Measurements from ENCODE around the gene TRMT112.

The TRMT112 gene

DNA sequence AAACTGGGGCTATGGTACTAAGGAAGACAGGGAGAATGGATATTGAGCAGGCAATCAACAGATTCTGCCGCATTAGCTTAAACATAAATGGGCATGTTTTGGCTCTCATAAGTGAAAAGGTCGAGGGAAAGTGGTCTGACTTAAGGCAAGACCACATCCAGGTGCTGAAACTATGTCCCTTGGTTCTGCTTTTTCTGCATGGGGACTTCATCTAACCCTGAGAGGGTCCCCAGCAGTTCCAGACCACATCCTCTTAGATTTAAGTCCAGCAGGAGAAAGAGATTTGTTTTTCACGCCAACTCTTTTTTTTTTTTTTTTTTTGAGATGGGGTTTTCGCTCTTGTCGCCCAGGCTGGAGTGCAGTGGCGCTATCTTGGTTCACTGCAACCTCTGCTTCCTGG, 47.1 kb upstream of the TRMT112 start:
- Histone ChIP-seq H3K9ac (ENCODE audit: low read length) (no peak overlapping the region), H3K36me3 (ENCODE audit: insufficient read depth, low read length) (peaks cover 62% of the 10 kb centered on the region), H3K27me3 (ENCODE audit: insufficient read depth, low read length) (no peaks in the 10 kb centered on the region), H3K79me2 (ENCODE audit: insufficient read depth, low read length) (no peaks in the 10 kb centered on the region), H3K4me2 (ENCODE audit: low read length) (no peak overlapping the region), H2AFZ (ENCODE audit: low read length) (no peak overlapping the region), H3F3A (ENCODE audit: insufficient read depth, low read length) (no peaks in the 10 kb centered on the region), H4K20me1 (ENCODE audit: insufficient read depth, low read length) (no peaks in the 10 kb centered on the region), H3K4me3 (ENCODE audit: low read depth, low read length, poor library complexity, severe bottlenecking) (no peak overlapping the region), H3K9me3 (ENCODE audit: low read length) (no peaks in the 10 kb centered on the region), H3K9me2 (ENCODE audit: low read depth, low read length) (no peaks in the 10 kb centered on the region), H3K4me1 (ENCODE audit: insufficient read depth, low read length, severe bottlenecking) (peaks cover 11% of the 10 kb centered on the region), H3K27ac (ENCODE audit: low read depth, low read length, poor library complexity, severe bottlenecking) (no peak overlapping the region)
- TF ChIP-seq EZH2 (IDR thresholded peaks at IDR 0.05; ENCODE audit: borderline replicate concordance, low read length) (no peak), CTCF (IDR thresholded peaks at IDR 0.05; ENCODE audit: low read length) (no peak)

DNA sequence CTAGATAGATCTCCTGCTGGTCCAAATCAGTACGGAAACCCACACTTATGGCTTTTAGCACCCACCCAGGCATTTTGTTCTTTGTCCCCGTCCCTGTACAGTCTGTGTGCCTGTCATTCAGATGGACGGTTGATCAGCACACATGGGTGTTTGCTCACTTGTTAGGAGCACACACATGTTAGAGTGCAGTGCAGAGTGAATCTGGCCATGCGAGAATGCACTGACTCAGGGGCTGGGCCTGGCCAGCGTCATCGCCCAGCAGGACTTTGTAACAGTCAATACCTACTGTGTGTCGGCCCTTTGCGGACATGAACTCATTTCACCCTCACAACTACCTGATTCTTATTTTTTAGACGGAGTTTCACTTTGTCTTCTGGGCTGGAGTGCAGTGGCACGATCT, 45.0 kb upstream of the TRMT112 start:
- Histone ChIP-seq H4K20me1 (ENCODE audit: insufficient read depth, low read length) (no peaks in the 10 kb centered on the region), H3K27ac (ENCODE audit: low read depth, low read length, poor library complexity, severe bottlenecking) (no peak overlapping the region), H3K27me3 (ENCODE audit: insufficient read depth, low read length) (no peaks in the 10 kb centered on the region), H3F3A (ENCODE audit: insufficient read depth, low read length) (no peaks in the 10 kb centered on the region), H3K4me2 (ENCODE audit: low read length) (no peak overlapping the region), H3K9me2 (ENCODE audit: low read depth, low read length) (no peaks in the 10 kb centered on the region), H3K4me1 (ENCODE audit: insufficient read depth, low read length, severe bottlenecking) (peaks cover 26% of the 10 kb centered on the region), H3K36me3 (ENCODE audit: insufficient read depth, low read length) (peaks cover 51% of the 10 kb centered on the region), H2AFZ (ENCODE audit: low read length) (no peak overlapping the region), H3K4me3 (ENCODE audit: low read depth, low read length, poor library complexity, severe bottlenecking) (no peak overlapping the region), H3K9ac (ENCODE audit: low read length) (no peak overlapping the region), H3K9me3 (ENCODE audit: low read length) (no peaks in the 10 kb centered on the region), H3K79me2 (ENCODE audit: insufficient read depth, low read length) (no peaks in the 10 kb centered on the region)
- TF ChIP-seq CTCF (IDR thresholded peaks at IDR 0.05; ENCODE audit: low read length): no peak
- no peak for TF ChIP-seq EZH2 (IDR thresholded peaks at IDR 0.05; ENCODE audit: borderline replicate concordance, low read length)

DNA sequence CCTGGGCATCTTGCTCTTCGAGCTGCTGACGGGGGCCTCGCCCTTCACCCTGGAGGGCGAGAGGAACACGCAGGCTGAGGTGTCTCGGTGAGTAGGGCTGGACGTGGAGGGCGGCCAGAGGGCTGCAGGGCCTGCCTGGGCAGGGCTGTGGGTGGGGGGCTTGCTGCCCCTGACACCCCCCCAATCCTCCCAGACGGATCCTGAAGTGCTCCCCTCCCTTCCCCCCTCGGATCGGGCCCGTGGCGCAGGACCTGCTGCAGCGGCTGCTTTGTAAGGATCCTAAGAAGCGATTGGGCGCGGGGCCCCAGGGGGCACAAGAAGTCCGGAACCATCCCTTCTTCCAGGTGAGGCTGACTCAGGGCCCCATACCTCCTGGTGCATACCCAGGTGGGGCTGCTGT, 44.3 kb upstream of the TRMT112 start:
- Histone ChIP-seq H3K79me2 (ENCODE audit: insufficient read depth, low read length) (no peaks in the 10 kb centered on the region), H3K27me3 (ENCODE audit: insufficient read depth, low read length) (no peaks in the 10 kb centered on the region), H2AFZ (ENCODE audit: low read length) (no peak overlapping the region), H3F3A (ENCODE audit: insufficient read depth, low read length) (no peaks in the 10 kb centered on the region), H3K9me3 (ENCODE audit: low read length) (no peaks in the 10 kb centered on the region), H3K9ac (ENCODE audit: low read length) (no peak overlapping the region), H3K4me3 (ENCODE audit: low read depth, low read length, poor library complexity, severe bottlenecking) (no peak overlapping the region), H3K9me2 (ENCODE audit: low read depth, low read length) (no peaks in the 10 kb centered on the region), H3K4me2 (ENCODE audit: low read length) (no peak overlapping the region), H3K36me3 (ENCODE audit: insufficient read depth, low read length) (peaks cover 49% of the 10 kb centered on the region), H4K20me1 (ENCODE audit: insufficient read depth, low read length) (no peaks in the 10 kb centered on the region), H3K4me1 (ENCODE audit: insufficient read depth, low read length, severe bottlenecking) (peaks cover 26% of the 10 kb centered on the region), H3K27ac (ENCODE audit: low read depth, low read length, poor library complexity, severe bottlenecking) (no peak overlapping the region)
- TF ChIP-seq EZH2 (IDR thresholded peaks at IDR 0.05; ENCODE audit: borderline replicate concordance, low read length) (no peak), CTCF (IDR thresholded peaks at IDR 0.05; ENCODE audit: low read length) (no peak)
